H1 (cell line): ENCODE results near the gene PTPRE. TPM values are rescaled to one million over a fixed set of nuclear protein-coding genes. Genes with fewer than 3 reads are reported as not detected.

Experiments used
- EZH2 ChIP-seq: fragments of 200-600 bp; sonication (generic); IDR thresholded peaks from 2 replicates; pipeline ENCODE4 v1.7.1; 2012; ENCODE audit warnings: low read depth, mild to moderate bottlenecking, moderate library complexity, low read length, inconsistent platforms; ENCODE audit not compliant: severe bottlenecking
- KDM4A ChIP-seq: IDR thresholded peaks from one replicate; pipeline ENCODE4 v1.7.1; 2012; ENCODE audit warnings: low read depth, mild to moderate bottlenecking, moderate library complexity, low read length, inconsistent platforms; ENCODE audit not compliant: severe bottlenecking
- PHF8 ChIP-seq: fragments of 200-600 bp; sonication (generic); conservative IDR thresholded peaks from 2 replicates; pipeline ENCODE4 v1.7.1; 2012; ENCODE audit warnings: low read depth, mild to moderate bottlenecking, inconsistent platforms, low read length, moderate library complexity
- RXRA ChIP-seq: IDR thresholded peaks from 2 replicates; pipeline ENCODE4 v1.6.1; 2011; ENCODE audit warnings: low read depth, mild to moderate bottlenecking, low read length, moderate library complexity; ENCODE audit not compliant: insufficient read depth
- SUZ12 ChIP-seq: fragments of 200-600 bp; sonication (generic); IDR thresholded peaks from 2 replicates; pipeline ENCODE4 v1.6.1; 2012; ENCODE audit warnings: mild to moderate bottlenecking, inconsistent platforms, low read length, moderate library complexity, mixed read lengths
- ZNF274 ChIP-seq: IDR thresholded peaks from 2 replicates; pipeline ENCODE4 v1.7.0; 2012; ENCODE audit warnings: low read length, borderline replicate concordance; ENCODE audit errors: extremely low read depth
- polyA plus RNA-seq, 7 experiments: library from polyadenylated mRNA; depleted of rRNA in 3 of 7; stranded (reverse) in 5 of 7; unstranded in 2 of 7; fragments of >200 nt in 5 of 7; fragments of 200-250 nt in 2 of 7; gene quantifications; 1 replicate in 5 of 7; 2 replicates in 1 of 7; 4 replicates in 1 of 7; pipeline versions ENCODE4 v1.2.1 to v1.2.3, GENCODE V29; 2011 to 2013; ENCODE audit warnings: missing spikeins in 2 of 7, mixed read lengths in 2 of 7
- total RNA-seq: library from RNA; stranded (reverse); fragmentation: NEBNext Ultra II Directional; extraction: Animal tissue kit (Norgen Biotek cat#: 25700); gene quantifications from 2 replicates; pipeline ENCODE4 v1.2.1, GENCODE V29; 2021
- TF ChIP-seq, protein P1 (sequence below): IDR thresholded peaks from 2 replicates; pipeline ENCODE4 v1.6.1; 2011; ENCODE audit warnings: low read length, improper control_type of control experiment
- TF ChIP-seq, protein P2 (sequence below): IDR thresholded peaks from 2 replicates; pipeline ENCODE4 v1.6.1; 2012; ENCODE audit warnings: low read length, inconsistent platforms

Gene PTPRE
- total and polyA plus RNA-seq, 2 of the 8 experiments (the other 6 are each of a cell fraction or from before 2014, with no cell fraction given): 0.33 to 0.54 TPM

DNA sequence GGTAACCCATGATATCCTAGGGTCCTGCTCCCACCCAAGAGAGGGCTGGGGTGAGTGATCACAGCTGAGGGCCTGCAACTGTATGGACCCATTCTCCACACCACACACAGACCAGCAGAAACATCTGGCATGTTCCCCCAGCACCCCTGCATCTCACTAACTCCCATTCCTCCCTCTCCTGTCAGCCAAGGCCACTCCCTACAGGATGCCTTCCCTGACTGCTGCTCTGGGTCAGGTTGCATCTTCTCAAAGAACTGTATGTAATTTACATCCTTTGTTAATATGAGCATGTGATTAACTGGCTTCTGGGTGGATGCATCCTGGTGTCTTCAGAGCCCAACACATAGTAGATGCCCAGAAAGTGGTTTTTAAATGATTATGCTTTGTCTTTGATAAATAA, 56.2 kb downstream of the PTPRE start (continued):
- TF ChIP-seq KDM4A (no peak), PHF8 (no peak), EZH2 (no peak), ZNF274 (no peak), RXRA (no peak), SUZ12 (no peak)
- TF ChIP-seq, protein P1, sequence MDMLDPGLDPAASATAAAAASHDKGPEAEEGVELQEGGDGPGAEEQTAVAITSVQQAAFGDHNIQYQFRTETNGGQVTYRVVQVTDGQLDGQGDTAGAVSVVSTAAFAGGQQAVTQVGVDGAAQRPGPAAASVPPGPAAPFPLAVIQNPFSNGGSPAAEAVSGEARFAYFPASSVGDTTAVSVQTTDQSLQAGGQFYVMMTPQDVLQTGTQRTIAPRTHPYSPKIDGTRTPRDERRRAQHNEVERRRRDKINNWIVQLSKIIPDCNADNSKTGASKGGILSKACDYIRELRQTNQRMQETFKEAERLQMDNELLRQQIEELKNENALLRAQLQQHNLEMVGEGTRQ: no peak
- TF ChIP-seq, protein P2, sequence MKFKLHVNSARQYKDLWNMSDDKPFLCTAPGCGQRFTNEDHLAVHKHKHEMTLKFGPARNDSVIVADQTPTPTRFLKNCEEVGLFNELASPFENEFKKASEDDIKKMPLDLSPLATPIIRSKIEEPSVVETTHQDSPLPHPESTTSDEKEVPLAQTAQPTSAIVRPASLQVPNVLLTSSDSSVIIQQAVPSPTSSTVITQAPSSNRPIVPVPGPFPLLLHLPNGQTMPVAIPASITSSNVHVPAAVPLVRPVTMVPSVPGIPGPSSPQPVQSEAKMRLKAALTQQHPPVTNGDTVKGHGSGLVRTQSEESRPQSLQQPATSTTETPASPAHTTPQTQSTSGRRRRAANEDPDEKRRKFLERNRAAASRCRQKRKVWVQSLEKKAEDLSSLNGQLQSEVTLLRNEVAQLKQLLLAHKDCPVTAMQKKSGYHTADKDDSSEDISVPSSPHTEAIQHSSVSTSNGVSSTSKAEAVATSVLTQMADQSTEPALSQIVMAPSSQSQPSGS: no peak
